Suppressor macrophage (primary cell): Measurements from ENCODE around the gene CAPN7.

Experiments
- DNase-seq, 4 experiments: peaks; one replicate each; pipeline ENCODE4 v3.0.0-alpha.2; 2020 to 2022

The CAPN7 gene

GRCh38 chr3:15199493-15200105 is 6.4 kb upstream of the CAPN7 start:
- peak in 1 of 4 experiments; percentile 37 for DNase-seq

GRCh38 chr3:15204005-15204404 is 2.0 kb upstream of the CAPN7 start:
- no peak for DNase-seq

DNA sequence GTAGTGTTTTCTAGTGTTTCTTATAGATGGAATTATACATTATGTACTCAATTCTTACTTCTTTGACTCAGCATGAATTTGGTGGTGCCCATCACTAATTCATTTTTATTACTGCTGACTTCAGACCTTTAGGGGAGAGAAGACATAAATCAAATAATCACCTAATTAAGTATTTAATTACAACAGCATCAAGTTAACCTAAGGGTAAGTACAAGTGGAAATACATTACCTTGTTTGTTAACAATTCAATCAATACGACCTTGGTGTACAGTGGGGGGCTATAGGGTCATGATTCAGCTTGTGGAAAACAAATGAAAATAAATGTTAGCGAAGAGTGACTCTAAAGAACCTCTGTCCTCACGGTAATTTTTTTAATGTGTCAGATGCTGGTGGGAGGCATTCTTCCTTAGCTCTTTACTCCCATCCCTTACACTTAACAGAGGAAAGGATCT is 538 bp upstream of the CAPN7 start:
- DNase-seq, result no peak

DNA sequence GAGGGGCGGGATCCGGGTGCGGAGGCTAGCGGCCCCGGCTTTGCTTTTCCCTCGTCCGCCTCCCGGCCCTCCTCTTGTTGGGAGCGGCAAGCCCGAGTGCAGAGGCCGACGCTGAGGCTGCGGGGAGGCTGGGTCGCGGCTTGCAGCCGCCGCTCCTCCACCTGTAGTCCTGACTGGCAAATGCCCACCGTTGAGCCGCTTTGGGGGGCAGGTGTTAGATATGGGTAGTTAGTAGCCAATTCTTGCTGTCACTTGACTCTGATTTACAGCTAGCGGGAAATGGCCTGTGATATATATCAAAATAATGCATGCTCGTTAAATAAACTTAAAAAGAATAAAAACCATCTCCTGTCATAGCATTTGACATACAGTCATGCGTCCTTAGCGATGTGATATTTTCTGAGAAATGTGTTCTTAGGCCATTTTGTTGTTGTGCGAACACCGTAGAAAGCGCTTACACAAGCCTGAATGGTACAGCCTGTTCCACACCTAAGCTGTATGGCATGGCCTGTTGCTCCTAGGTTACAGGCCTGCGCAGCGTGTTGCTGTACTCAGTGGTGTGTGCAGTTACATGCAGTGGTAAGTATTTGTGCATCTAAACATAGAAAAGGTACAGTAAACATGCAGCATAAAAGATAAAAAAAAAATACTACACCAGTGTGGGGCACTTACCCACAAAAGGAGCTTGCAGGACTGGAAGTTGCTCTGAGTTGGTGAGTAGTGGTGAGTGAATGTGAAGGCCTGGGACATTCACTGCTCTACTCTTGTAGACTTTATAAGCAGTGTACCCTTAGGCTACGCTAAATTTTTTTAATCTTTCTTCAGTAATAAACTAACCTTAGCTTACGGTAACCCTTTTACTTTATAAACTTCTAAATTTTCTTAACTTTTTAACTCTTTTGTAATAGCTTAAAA is 873 bp downstream of the CAPN7 start:
- peak; percentile 20 to 39 (median 37) for DNase-seq

- DNase-seq, result no peak
These were observed 1.9 kb downstream of the CAPN7 start for GRCh38 chr3:15207836-15208504.

GRCh38 chr3:15211937-15212336 is 5.9 kb downstream of the CAPN7 start:
- no peak for DNase-seq

DNA sequence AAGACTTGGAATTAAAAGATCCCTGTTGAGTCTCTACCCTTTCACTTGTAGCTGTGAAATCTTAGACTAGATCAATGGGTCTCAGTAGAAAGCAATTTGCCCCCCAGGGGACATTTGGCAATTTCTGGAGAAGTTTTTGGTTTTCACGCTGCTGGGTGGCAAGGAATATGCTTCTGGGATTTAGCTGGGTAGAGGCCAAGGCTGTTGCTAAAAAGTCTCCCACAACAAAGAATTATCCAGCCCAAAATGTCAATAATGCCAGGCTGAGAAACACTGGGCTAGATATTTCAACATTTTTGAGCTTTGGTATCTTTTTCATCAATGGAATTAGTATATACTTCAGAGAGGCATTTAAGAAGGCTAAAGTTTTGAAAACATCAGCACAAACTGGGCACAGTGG is 8.7 kb downstream of the CAPN7 start:
- no peak for DNase-seq

GRCh38 chr3:15215996-15216395 is 9.9 kb downstream of the CAPN7 start:
- DNase-seq, result peak in 2 of 4 experiments; percentile 36 to 49

GRCh38 chr3:15216501-15216900 is 10.5 kb downstream of the CAPN7 start:
- peak in 1 of 4 experiments; percentile 26 for DNase-seq

GRCh38 chr3:15217011-15217671 is 11.1 kb downstream of the CAPN7 start:
- DNase-seq, result no peak

GRCh38 chr3:15217841-15218267 is 11.8 kb downstream of the CAPN7 start:
- DNase-seq, result no peak

DNA sequence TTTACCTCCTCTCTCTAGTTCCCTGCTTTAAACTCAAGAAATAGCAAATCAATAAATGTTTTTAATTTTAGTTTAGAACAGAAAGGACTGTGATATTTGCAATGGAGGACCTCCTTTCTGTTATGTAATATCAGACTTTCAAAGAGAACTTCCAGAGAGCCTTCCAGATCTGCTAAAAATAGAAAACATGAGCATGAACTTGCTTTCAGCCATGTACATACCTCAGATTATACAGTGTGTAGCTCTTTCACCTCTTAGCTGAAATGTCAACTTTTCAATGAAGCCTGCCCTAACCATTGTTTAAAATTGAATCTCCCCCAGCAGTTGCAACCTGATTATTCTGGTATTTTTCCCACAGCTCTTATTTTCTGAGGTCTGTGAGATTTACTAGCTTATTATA is 12.6 kb downstream of the CAPN7 start:
- DNase-seq, result no peak

DNA sequence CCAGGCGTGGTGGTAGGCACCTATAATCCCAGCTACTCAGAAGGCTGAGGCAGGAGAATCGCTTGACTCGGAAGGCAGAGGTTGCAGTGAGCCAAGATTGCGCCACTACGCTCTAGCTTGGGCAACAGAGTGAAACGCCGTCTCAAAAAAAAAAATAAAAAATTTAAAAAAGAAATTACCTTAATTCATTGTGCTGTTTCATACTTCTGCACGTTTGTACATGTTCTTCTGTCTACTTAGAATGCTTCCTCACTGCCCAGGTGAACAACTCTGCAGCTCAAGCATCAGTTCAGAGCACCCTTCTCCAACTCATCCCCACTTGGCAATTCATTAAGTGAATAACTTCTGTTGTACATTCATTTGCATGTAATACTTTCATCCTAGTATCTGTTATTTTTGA is 14.0 kb downstream of the CAPN7 start:
- DNase-seq, result no peak

DNA sequence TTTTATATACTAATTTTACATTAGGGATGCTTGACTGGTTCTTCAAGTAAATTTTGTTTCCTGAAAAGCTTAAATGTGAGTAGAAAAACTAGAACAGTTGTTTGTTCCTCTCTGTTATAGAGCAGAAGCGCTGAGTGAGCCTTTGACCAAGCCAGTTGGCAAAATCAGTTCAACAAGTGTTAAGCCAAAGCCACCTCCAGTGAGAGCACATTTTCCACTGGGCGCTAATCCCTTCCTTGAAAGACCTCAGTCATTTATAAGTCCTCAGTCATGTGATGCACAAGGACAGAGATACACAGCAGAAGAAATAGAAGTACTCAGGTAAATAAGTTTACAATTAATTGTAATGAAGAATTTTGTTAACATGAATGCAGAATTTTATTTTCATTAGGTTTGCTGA is 14.6 kb downstream of the CAPN7 start:
- no peak for DNase-seq

DNA sequence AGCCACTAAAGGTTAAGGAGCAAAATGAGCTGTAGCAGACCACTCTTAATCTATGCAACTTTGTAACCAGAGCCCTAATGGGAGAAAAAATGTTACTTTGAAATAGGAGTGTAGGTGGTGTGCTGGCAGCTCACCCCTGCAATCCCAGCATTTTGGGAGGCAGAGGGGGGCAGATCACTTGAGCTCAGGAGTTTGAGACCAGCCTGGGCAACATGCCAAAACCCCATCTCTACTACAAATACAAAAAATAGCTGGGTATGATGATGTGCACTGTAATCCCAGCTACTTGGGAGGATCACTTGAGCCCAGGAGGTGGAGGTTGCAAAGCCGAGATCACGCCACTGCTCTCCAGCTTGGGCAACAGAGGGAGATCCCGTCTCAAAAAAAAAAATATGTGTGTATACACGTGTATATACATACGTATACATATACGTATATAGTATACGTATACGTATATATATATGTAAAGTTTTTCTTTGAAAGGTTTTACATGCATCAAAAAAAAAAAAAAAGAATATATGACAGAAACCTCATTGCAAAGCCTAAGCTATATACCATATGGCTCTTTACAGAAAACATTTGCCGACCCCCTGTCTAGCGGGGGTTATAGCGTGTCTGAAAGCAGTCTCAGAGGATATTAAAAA is 15.7 kb downstream of the CAPN7 start:
- no peak for DNase-seq

DNA sequence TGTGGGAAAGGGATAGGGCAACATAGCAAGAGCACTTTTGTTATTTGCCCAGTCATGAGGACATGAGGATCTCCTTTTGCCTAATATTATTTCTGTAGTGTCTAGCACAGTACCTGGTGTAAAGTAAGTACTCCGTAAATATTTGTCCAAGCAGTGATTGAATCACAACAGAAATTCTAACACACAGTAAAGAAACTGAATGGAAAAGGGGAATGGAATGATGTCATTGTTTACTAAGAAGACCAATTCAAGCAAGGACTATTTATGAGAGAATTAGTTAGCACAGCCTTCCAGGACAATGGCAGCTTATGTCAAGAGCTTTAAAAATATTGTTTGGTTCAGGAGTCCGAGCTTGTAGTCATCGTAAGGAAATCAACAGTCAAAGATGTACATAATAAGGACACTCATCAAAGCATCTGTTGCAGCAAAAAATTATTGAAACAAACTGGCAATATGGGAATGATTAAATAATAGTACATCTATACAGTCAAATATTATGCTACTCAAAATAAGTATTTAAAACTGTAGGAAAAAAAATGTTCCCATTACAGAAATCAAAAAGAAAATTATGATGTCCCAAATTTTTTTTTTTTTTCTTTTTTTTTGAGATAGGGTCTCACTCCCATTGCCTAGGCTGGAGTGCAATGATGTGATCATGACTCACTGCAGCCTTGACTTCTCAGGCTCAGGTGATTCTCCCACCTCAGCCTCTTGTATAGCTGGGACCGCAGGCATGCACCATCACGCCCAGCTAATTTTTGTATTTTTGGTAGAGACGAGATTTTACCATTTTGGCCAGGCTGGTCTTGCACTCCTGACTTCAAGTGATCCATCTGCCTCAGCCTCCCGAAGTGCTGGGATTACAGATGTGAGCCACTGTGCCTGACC is 17.9 kb downstream of the CAPN7 start:
- no peak for DNase-seq

GRCh38 chr3:15228147-15228546 is 22.1 kb downstream of the CAPN7 start:
- no peak for DNase-seq

- DNase-seq, result no peak
These were observed 23.2 kb downstream of the CAPN7 start for GRCh38 chr3:15229262-15229661.

DNA sequence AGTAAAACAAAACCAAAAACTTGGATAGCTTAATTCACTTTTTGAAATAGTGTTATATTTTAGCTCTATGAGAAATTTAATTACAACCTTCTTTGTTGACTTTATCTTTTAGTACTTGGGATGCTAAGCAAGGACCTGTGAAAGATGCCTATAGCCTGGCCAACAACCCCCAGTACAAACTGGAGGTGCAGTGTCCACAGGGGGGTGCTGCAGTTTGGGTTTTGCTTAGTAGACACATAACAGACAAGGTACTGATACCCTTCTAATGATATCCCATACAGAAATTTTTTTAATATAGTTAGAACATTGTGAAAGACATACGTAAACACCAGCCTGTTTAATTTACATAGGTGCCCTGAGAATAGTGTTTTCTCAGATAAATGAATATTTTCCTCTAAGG is 35.3 kb downstream of the CAPN7 start:
- DNase-seq, result peak; percentile 34 to 67 (median 50)

DNA sequence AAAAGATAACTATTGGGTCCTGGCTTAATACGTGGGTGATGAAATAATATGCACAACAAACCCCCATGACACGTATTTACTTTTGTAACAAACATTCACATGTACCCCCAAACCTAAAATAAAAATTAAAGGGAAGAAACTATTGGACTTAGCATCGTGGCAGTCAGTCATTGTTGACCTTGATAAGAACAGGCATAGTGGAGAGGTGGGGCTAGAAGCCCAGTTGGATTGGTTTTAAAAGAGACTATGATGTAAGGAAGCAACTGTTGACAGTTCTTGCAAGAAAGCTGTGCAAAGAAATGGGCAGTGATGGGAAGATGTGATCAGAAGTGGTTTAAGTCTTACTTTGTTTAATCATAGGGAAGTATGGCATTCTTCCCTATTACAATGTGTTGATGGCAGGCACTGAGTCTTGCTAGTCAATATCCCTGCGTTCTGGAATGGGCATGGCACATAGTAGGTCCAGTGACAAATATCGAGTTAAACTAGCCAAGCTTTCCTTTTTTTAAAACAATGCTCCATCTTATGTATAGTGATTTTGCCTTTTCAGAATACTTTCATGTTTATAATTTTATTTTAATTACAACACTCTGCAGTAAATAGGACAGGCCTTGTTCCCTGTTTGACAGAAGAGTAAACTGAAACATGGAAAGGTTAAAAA is 37.9 kb downstream of the CAPN7 start:
- DNase-seq, result no peak

DNA sequence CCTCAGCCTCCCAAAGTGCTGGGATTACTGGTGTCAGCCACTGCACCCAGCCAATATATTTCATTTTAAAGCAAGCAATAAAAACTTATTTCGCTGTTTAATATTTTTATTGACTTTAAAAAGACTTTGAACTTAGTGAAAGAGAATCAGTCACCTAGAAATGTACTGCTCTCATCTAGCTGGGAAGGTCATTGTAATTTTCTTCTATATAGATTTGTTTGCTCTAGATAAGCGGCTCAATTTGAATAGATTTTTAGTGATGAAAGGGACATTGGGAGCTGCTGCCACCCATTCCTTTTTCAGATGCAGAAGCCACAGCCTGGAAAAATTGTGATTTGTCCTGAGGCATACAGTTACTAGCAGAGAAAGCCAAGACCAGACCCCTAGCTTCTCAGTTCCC is 40.1 kb downstream of the CAPN7 start:
- DNase-seq, result no peak
